WTC11 (cell line): ENCODE measurements around the gene IL25. TPM values are rescaled to one million over a fixed set of nuclear protein-coding genes. Genes with fewer than 3 reads are reported as not detected.
"Not testable (repeated sequence)": the region's sequence is repeated elsewhere in the genome, so short reads cannot be mapped to it uniquely, and the experiment has no call there.

Experiments
- ATAC-seq: fragments of 200-7000 bp; cut with Tn5 transposase; 2 replicates; pipeline ENCODE4 v1.10.0; 2021; ENCODE audit warnings: mild to moderate bottlenecking, moderate library complexity
- CTCF ChIA-PET: fragments of 300-600 bp; sonication (Branson Sonifier 250); formaldehyde crosslinking; loops from one replicate; lab custom pipeline; 2021; ENCODE audit warnings: antibody characterized with exemption; lab: Charles Lee
- POLR2A ChIA-PET: fragments of 350-600 bp; sonication (Branson Sonifier 250); formaldehyde crosslinking; loops from one replicate; lab custom pipeline; 2021; ENCODE audit warnings: antibody characterized with exemption; lab: Charles Lee
- DNase-seq: peaks from one replicate; pipeline ENCODE4 v3.0.0; 2021; ENCODE audit warnings: low spot score
- H3K27ac Mint-ChIP-seq: 2 replicates; pipeline ENCODE4 v1.8.0; 2021; ENCODE audit warnings: mixed read lengths
- H3K27me3 Mint-ChIP-seq: 2 replicates; pipeline ENCODE4 v1.8.0; 2021; ENCODE audit warnings: low read depth, mild to moderate bottlenecking, moderate library complexity, mixed read lengths
- H3K36me3 Mint-ChIP-seq: 2 replicates; pipeline ENCODE4 v1.8.0; 2021; ENCODE audit warnings: mixed read lengths
- H3K4me1 Mint-ChIP-seq: 2 replicates; pipeline ENCODE4 v1.8.0; 2022; ENCODE audit warnings: mixed read lengths
- H3K4me3 Mint-ChIP-seq: 2 replicates; pipeline ENCODE4 v1.8.0; 2021; ENCODE audit warnings: mild to moderate bottlenecking, moderate library complexity, mixed read lengths
- H3K9me3 Mint-ChIP-seq: 2 replicates; pipeline ENCODE4 v1.8.0; 2021; ENCODE audit warnings: mixed read lengths
- ATF2 ChIP-seq: sonication (generic); formaldehyde crosslinking; IDR thresholded peaks from 2 replicates; pipeline ENCODE4 v1.8.1; 2022; ENCODE audit warnings: low read depth, missing genetic modification reagents, borderline replicate concordance
- CREB1 ChIP-seq: sonication (generic); formaldehyde crosslinking; IDR thresholded peaks from 2 replicates; pipeline ENCODE4 v1.8.0; 2023; ENCODE audit warnings: mild to moderate bottlenecking, missing genetic modification reagents
- E2F5 ChIP-seq: sonication (generic); formaldehyde crosslinking; IDR thresholded peaks from 2 replicates; pipeline ENCODE4 v1.8.1; 2022; ENCODE audit warnings: mild to moderate bottlenecking, moderate library complexity, missing genetic modification reagents
- FOXJ3 ChIP-seq: sonication (generic); formaldehyde crosslinking; IDR thresholded peaks from 2 replicates; pipeline ENCODE4 v1.9.0; 2021; ENCODE audit warnings: missing genetic modification reagents, mild to moderate bottlenecking, borderline replicate concordance
- GABPB1 ChIP-seq: sonication (generic); formaldehyde crosslinking; IDR thresholded peaks from 2 replicates; pipeline ENCODE4 v1.8.1; 2023; ENCODE audit warnings: mild to moderate bottlenecking, missing genetic modification reagents
- IRF2 ChIP-seq: sonication (generic); formaldehyde crosslinking; IDR thresholded peaks from 2 replicates; pipeline ENCODE4 v1.8.0; 2022; ENCODE audit warnings: low read depth, missing genetic modification reagents, borderline replicate concordance
- NFE2L1 ChIP-seq: sonication (generic); formaldehyde crosslinking; IDR thresholded peaks from 2 replicates; pipeline ENCODE4 v1.8.1; 2023; ENCODE audit warnings: missing genetic modification reagents
- NR1H2 ChIP-seq: sonication (generic); formaldehyde crosslinking; IDR thresholded peaks from 2 replicates; pipeline ENCODE4 v1.9.0; 2021; ENCODE audit warnings: mild to moderate bottlenecking, moderate library complexity, missing genetic modification reagents
- NR2C2 ChIP-seq: sonication (generic); formaldehyde crosslinking; IDR thresholded peaks from 2 replicates; pipeline ENCODE4 v1.8.0; 2022; ENCODE audit warnings: mild to moderate bottlenecking, missing genetic modification reagents
- OVOL2 ChIP-seq: fragments of 250-450 bp; sonication (Bioruptor Pico); IDR thresholded peaks from 2 replicates; pipeline ENCODE4 v1.9.0; 2021; ENCODE audit warnings: mild to moderate bottlenecking, borderline replicate concordance
- RORB ChIP-seq: fragments of 250-450 bp; sonication (Bioruptor Pico); IDR thresholded peaks from 2 replicates; pipeline ENCODE4 v1.9.0; 2021; ENCODE audit warnings: mild to moderate bottlenecking
- SOX15 ChIP-seq: fragments of 250-450 bp; sonication (Bioruptor Pico); IDR thresholded peaks from 2 replicates; pipeline ENCODE4 v1.9.0; 2021; ENCODE audit warnings: mild to moderate bottlenecking
- SP1 ChIP-seq: sonication (generic); formaldehyde crosslinking; conservative IDR thresholded peaks from 2 replicates; pipeline ENCODE4 v1.8.1; 2022; ENCODE audit warnings: missing genetic modification reagents
- TP53 ChIP-seq: sonication (generic); formaldehyde crosslinking; IDR thresholded peaks from 2 replicates; pipeline ENCODE4 v1.8.1; 2023; ENCODE audit warnings: mild to moderate bottlenecking, missing genetic modification reagents
- ZBTB21 ChIP-seq: sonication (generic); formaldehyde crosslinking; IDR thresholded peaks from 2 replicates; pipeline ENCODE4 v1.8.1; 2023; ENCODE audit warnings: mild to moderate bottlenecking, missing genetic modification reagents, borderline replicate concordance
- ZNF219 ChIP-seq: sonication (generic); formaldehyde crosslinking; IDR thresholded peaks from 2 replicates; pipeline ENCODE4 v1.8.0; 2023; ENCODE audit warnings: missing genetic modification reagents, mild to moderate bottlenecking, borderline replicate concordance
- total RNA-seq: library from RNA; stranded (reverse); gene quantifications from 3 replicates; pipeline ENCODE4 v1.2.3, GENCODE V29; 2021
- TF ChIP-seq, protein P1 (sequence below): sonication (generic); formaldehyde crosslinking; IDR thresholded peaks from 2 replicates; pipeline ENCODE4 v1.8.1; 2023; ENCODE audit warnings: mild to moderate bottlenecking, missing genetic modification reagents
- TF ChIP-seq, protein P2 (sequence below): fragments of 250-450 bp; sonication (Bioruptor Pico); IDR thresholded peaks from 2 replicates; pipeline ENCODE4 v1.9.0; 2021; ENCODE audit warnings: mild to moderate bottlenecking, borderline replicate concordance
- TF ChIP-seq, protein P3 (sequence below): sonication (generic); formaldehyde crosslinking; IDR thresholded peaks from 2 replicates; pipeline ENCODE4 v1.8.1; 2022; ENCODE audit warnings: low read depth, mild to moderate bottlenecking, moderate library complexity, missing genetic modification reagents, borderline replicate concordance

IL25 gene
- total RNA-seq, 1 experiment from 2014 or later = 0.24 TPM

DNA sequence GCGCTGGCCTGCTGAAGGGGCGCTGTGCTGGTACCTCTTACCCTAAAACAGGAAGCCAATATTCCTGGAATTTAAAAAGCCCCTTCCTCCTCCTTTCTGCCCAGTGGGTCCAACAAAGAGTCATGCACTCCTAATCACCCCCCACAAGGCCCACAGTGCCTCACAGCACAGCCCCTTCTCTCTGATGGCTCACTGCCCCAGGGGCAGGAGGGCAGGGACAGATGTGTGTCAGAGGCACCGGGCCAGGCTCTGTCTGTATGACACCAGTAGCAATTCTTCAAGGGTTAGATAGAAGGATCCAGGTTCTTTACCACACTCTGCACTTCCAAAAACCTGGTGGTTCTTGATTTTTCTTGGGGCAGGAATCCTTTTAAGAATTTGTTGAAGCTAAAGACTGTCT, 26.5 kb downstream of the IL25 start:
- ChIA-PET POLR2A (no interaction called here), CTCF (interaction anchor here (1.2 kb wide), 1 partner anchor 19 kb away, joined by 3 read pairs; no protein-coding TSS in a partner anchor)
- H3K4me1 Mint-ChIP-seq = 0 out of 2 replicates have a peak, but pooled peaks cover 2% of the 10 kb centered on the region
- peaks cover 22% of the 10 kb centered on the region for H3K27me3 Mint-ChIP-seq
- no peaks in the 10 kb centered on the region for H3K9me3 Mint-ChIP-seq
- DNase-seq = no peak
- ATAC-seq = no peak
- no peaks in the 10 kb centered on the region for H3K36me3 Mint-ChIP-seq
- no peak overlapping the region for H3K4me3 Mint-ChIP-seq
- TF ChIP-seq, protein P1, sequence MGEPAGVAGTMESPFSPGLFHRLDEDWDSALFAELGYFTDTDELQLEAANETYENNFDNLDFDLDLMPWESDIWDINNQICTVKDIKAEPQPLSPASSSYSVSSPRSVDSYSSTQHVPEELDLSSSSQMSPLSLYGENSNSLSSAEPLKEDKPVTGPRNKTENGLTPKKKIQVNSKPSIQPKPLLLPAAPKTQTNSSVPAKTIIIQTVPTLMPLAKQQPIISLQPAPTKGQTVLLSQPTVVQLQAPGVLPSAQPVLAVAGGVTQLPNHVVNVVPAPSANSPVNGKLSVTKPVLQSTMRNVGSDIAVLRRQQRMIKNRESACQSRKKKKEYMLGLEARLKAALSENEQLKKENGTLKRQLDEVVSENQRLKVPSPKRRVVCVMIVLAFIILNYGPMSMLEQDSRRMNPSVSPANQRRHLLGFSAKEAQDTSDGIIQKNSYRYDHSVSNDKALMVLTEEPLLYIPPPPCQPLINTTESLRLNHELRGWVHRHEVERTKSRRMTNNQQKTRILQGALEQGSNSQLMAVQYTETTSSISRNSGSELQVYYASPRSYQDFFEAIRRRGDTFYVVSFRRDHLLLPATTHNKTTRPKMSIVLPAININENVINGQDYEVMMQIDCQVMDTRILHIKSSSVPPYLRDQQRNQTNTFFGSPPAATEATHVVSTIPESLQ = no peak
- TF ChIP-seq FOXJ3 (CRISPR knock-in tag) (no peak), RORB (CRISPR knock-in tag) (no peak), NR2C2 (CRISPR knock-in tag) (no peak)
- H3K27ac Mint-ChIP-seq = no peak overlapping the region

DNA sequence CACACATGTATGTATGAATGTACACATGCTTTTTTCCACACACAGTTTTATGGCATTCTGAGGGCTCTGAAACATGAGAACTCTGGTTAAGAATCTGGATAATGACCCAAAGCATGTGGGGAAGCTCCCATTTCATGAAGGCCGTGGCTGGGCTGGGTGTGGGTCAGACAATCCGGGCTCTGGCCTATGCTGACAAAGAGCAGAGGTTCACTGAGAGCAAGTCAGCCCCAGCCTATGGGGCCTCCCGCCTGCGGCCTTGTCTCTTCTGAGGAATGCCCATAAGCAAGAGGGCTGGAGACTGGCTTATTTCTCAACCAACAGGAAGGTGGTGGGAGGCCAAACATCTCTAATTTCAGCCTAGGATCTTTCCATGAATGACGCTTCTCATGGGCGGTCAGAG, 27.0 kb downstream of the IL25 start:
- no peak for DNase-seq
- CTCF ChIA-PET = interaction anchor here (1.2 kb wide), 1 partner anchor 20 kb away, joined by 3 read pairs; no protein-coding TSS in a partner anchor
- POLR2A ChIA-PET = no interaction called here
- Mint-ChIP-seq H3K9me3 (no peaks in the 10 kb centered on the region), H3K36me3 (no peaks in the 10 kb centered on the region), H3K27ac (no peak overlapping the region), H3K27me3 (peaks cover 21% of the 10 kb centered on the region), H3K4me3 (no peak overlapping the region), H3K4me1 (0 out of 2 replicates have a peak, but pooled peaks cover 2% of the 10 kb centered on the region)
- TF ChIP-seq OVOL2 (CRISPR knock-in tag) = no peak
- TF ChIP-seq, protein P2, sequence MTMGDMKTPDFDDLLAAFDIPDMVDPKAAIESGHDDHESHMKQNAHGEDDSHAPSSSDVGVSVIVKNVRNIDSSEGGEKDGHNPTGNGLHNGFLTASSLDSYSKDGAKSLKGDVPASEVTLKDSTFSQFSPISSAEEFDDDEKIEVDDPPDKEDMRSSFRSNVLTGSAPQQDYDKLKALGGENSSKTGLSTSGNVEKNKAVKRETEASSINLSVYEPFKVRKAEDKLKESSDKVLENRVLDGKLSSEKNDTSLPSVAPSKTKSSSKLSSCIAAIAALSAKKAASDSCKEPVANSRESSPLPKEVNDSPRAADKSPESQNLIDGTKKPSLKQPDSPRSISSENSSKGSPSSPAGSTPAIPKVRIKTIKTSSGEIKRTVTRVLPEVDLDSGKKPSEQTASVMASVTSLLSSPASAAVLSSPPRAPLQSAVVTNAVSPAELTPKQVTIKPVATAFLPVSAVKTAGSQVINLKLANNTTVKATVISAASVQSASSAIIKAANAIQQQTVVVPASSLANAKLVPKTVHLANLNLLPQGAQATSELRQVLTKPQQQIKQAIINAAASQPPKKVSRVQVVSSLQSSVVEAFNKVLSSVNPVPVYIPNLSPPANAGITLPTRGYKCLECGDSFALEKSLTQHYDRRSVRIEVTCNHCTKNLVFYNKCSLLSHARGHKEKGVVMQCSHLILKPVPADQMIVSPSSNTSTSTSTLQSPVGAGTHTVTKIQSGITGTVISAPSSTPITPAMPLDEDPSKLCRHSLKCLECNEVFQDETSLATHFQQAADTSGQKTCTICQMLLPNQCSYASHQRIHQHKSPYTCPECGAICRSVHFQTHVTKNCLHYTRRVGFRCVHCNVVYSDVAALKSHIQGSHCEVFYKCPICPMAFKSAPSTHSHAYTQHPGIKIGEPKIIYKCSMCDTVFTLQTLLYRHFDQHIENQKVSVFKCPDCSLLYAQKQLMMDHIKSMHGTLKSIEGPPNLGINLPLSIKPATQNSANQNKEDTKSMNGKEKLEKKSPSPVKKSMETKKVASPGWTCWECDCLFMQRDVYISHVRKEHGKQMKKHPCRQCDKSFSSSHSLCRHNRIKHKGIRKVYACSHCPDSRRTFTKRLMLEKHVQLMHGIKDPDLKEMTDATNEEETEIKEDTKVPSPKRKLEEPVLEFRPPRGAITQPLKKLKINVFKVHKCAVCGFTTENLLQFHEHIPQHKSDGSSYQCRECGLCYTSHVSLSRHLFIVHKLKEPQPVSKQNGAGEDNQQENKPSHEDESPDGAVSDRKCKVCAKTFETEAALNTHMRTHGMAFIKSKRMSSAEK (CRISPR knock-in tag) = no peak
- no peak for TF ChIP-seq RORB (CRISPR knock-in tag)
- no peak for TF ChIP-seq ZBTB21 (CRISPR knock-in tag)
- TF ChIP-seq GABPB1 (CRISPR knock-in tag) = no peak
- TF ChIP-seq IRF2 (CRISPR knock-in tag) = no peak
- no peak for TF ChIP-seq ATF2 (CRISPR knock-in tag)
- TF ChIP-seq, protein P1 = no peak
- no peak for TF ChIP-seq NR1H2 (CRISPR knock-in tag)
- TF ChIP-seq E2F5 = no peak
- TF ChIP-seq ZNF219 = no peak
- TF ChIP-seq SOX15 (CRISPR knock-in tag) = no peak
- no peak for TF ChIP-seq SP1
- TF ChIP-seq CREB1 (CRISPR knock-in tag) = no peak
- no peak for TF ChIP-seq TP53 (CRISPR knock-in tag)
- TF ChIP-seq NFE2L1 (CRISPR knock-in tag) = no peak
- TF ChIP-seq, protein P3, sequence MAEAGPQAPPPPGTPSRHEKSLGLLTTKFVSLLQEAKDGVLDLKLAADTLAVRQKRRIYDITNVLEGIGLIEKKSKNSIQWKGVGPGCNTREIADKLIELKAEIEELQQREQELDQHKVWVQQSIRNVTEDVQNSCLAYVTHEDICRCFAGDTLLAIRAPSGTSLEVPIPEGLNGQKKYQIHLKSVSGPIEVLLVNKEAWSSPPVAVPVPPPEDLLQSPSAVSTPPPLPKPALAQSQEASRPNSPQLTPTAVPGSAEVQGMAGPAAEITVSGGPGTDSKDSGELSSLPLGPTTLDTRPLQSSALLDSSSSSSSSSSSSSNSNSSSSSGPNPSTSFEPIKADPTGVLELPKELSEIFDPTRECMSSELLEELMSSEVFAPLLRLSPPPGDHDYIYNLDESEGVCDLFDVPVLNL (CRISPR knock-in tag) = no peak
- ATAC-seq = no peak

GRCh38 chr14:23400496-23401149, 28.0 kb downstream of the IL25 start:
- POLR2A ChIA-PET, H3K9me3 Mint-ChIP-seq, H3K4me1 Mint-ChIP-seq, ATAC-seq, H3K27ac Mint-ChIP-seq, H3K36me3 Mint-ChIP-seq, H3K4me3 Mint-ChIP-seq, DNase-seq: not testable (repeated sequence)
- CTCF ChIA-PET = interaction anchor here (0.6 kb wide), 1 partner anchor 13 kb away, joined by 3 read pairs; no protein-coding TSS in a partner anchor
- H3K27me3 Mint-ChIP-seq = peaks cover 26% of the 10 kb centered on the region
